Naive thymus-derived CD8-positive, alpha-beta T cell (primary cell): ENCODE results near the gene TREM1. TPM values are rescaled to one million over a fixed set of nuclear protein-coding genes. Genes with fewer than 3 reads are reported as not detected.
"Not testable (repeated sequence)": the region's sequence is repeated elsewhere in the genome, so short reads cannot be mapped to it uniquely, and the experiment has no call there.

Experiments
- ATAC-seq, 2 donors: fragments of 150-1000 bp; cut with Tn5 transposase in 1 of 2; sonication (Bioruptor Pico), chemical (Tn5 transposase) in 1 of 2; 1 replicate in 1 of 2; 2 replicates in 1 of 2; pipeline ENCODE4 v1.10.0; 2021; ENCODE audit warnings: mild to moderate bottlenecking in 2 of 2, moderate library complexity in 2 of 2
- POLR2A ChIA-PET: fragments of 350-600 bp; sonication (Branson Sonifier 250); formaldehyde crosslinking; loops from one replicate; lab custom pipeline; 2021; ENCODE audit warnings: antibody characterized with exemption; lab: Charles Lee
- DNase-seq, 10 donors: peaks; one replicate each; pipeline versions ENCODE4 v3.0.0 to v3.0.0-alpha.2; 2020 to 2022
- H3K27ac Mint-ChIP-seq, 10 donors: one replicate each; pipeline ENCODE4 v1.8.0; 2020 to 2022; ENCODE audit warnings: mild to moderate bottlenecking in 10 of 10, mixed read lengths in 10 of 10, moderate library complexity in 4 of 10, inconsistent platforms in 1 of 10
- H3K27me3 Mint-ChIP-seq, 5 donors: one replicate each; pipeline ENCODE4 v1.8.0; 2021 to 2022; ENCODE audit warnings: mixed read lengths in 5 of 5
- H3K36me3 Mint-ChIP-seq, 3 donors: one replicate each; pipeline ENCODE4 v1.8.0; 2020 to 2022; ENCODE audit warnings: mixed read lengths in 3 of 3, mild to moderate bottlenecking in 2 of 3, inconsistent platforms in 1 of 3
- H3K4me1 Mint-ChIP-seq, 4 donors: one replicate each; pipeline ENCODE4 v1.8.0; 2021 to 2022; ENCODE audit warnings: mixed read lengths in 4 of 4
- H3K4me3 Mint-ChIP-seq, 10 donors: one replicate each; pipeline ENCODE4 v1.8.0; 2020 to 2022; ENCODE audit warnings: mild to moderate bottlenecking in 10 of 10, mixed read lengths in 10 of 10, moderate library complexity in 6 of 10, inconsistent platforms in 1 of 10
- H3K9me3 Mint-ChIP-seq, 9 donors: one replicate each; pipeline ENCODE4 v1.8.0; 2020 to 2022; ENCODE audit warnings: mixed read lengths in 9 of 9, mild to moderate bottlenecking in 3 of 9, inconsistent platforms in 1 of 9, moderate library complexity in 1 of 9
- polyA plus RNA-seq, 3 donors: library from polyadenylated mRNA; unstranded; fragments of 300-500 nt; fragmentation: Illumina TruSeq; gene quantifications; one replicate each; pipeline ENCODE4 v1.2.3, GENCODE V29; 2021
- total RNA-seq, 8 experiments: library from RNA in 2 of 8; stranded (reverse) in 2 of 8; gene quantifications; one replicate each; pipeline ENCODE4 v1.2.3 and lab custom pipeline; 2021 to 2026

TREM1 gene
- total and polyA plus RNA-seq, 5 experiments from 2014 or later = 0.36 TPM; not detected in 4

DNA sequence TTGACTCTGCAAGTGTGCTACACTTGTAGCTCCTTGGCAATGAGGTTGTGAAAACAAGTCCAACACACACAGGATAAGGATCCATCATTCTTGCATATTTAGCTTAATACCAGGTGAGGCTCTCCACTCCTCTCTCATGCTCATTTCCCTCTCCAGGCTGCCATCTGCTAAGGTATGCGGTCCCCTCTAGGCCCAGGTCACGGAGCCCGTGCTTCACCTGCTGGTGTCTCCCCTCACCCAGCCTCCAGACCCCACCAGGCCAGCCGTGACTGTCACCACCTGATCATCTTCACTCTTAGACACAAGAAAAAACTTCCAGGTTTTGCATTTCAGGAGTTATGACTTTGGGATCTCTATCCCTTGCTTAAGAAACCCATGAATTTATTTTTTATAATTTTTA is 34.7 kb upstream of the TREM1 start:
- POLR2A ChIA-PET = interaction anchor here (0.9 kb wide), 1 partner anchor 12 kb away, joined by 4 read pairs; no protein-coding TSS in a partner anchor
- DNase-seq (no peak), ATAC-seq (no peak)
- Mint-ChIP-seq H3K4me1 (peaks cover 4 to 21% (median 20%) of the 10 kb centered on the region in 4 donors), H3K36me3 (no peaks in the 10 kb centered on the region), H3K27me3 (peaks cover 0 to 12% (median 2%) of the 10 kb centered on the region in 5 donors), H3K4me3 (no peak overlapping the region), H3K9me3 (no peaks in the 10 kb centered on the region), H3K27ac (no peak overlapping the region)

DNA sequence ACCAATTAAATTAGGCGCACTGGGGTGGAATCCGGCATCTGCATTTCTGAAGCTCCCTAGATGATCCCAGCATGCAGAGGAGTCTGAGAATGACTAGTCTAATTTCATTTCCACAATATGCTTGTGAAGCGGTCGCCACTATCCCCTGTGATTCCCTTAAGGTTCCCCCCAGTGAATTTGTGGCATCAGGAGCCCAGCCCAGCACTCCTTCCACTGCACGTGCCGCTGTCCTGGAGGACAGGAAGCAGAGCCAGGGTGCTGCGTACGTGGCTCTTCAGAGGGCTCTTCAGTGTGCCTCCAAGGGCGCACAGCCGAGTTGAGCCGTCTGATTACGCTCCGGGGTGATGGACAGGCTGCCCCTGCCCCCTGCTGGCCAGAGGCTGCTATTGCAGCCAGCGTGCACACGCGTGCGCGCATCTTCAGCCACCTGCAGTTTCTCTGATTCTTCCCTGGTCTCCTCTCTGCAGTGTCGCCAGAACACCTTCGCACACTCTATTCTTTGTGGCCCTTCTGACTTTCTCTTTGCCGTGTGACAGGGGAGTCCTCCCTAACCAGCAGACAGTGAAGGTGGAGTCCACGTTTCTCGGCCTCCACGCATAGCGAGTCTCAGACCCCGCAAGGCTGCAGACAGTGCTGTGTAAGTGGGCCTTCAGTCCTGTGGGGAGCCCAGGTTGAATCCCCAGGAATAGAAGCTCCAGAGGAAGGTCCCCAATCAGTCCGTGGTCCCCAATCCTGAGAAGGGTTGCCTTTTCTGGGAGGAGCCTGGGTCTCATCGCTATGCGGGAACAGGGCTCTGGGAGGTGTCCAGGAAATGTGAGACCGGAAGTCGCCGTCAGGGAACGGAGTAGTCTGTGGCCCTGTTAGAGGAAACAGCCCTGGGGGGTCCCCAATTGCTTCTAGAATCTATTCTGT is 32.4 kb upstream of the TREM1 start:
- H3K36me3 Mint-ChIP-seq = no peaks in the 10 kb centered on the region
- H3K4me3 Mint-ChIP-seq = peak overlapping the region; percentile 55 to 83 (median 76)
- peaks cover 0 to 19% (median 3%) of the 10 kb centered on the region in 5 donors for H3K27me3 Mint-ChIP-seq
- ATAC-seq (peak; percentile 98), DNase-seq (peak; percentile 70 to 90 (median 82))
- no peaks in the 10 kb centered on the region for H3K9me3 Mint-ChIP-seq
- POLR2A ChIA-PET = interaction anchor here (0.7 to 1.8 kb wide), 4 partner anchors 11 to 246 kb away, joined by 3 to 8 read pairs (median 3); partner anchors contain the start of genes NFYA and OARD1
- peaks cover 4 to 34% (median 20%) of the 10 kb centered on the region in 4 donors for H3K4me1 Mint-ChIP-seq
- H3K27ac Mint-ChIP-seq = peak overlapping the region; percentile 48 to 90 (median 76)

DNA sequence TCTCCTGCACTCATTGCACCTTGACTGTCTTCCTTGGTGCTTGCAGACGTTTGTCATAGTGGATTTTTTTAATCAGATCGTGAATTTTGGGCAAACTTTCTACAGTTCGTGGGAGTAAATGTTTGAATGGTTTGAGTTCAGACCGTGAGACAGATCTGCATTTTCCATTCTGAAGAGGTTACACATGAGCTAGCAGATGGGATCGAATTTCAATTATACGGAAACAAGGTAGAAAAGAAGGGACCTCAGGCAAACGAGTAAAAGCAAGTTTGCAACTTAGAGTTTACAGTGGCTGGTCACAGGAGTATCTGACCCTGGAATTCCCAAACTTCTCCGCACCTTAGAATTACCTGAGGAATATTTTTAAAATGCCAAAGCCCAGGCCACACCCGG is 31.8 kb upstream of the TREM1 start:
- Mint-ChIP-seq H3K4me3 (peak overlapping the region in 6 of 10 donors; percentile 51 to 83 (median 76)), H3K27me3 (peaks cover 2 to 21% (median 3%) of the 10 kb centered on the region in 5 donors), H3K27ac (peak overlapping the region in 3 of 10 donors; percentile 48 to 89 (median 87)), H3K4me1 (peaks cover 4 to 35% (median 20%) of the 10 kb centered on the region in 4 donors), H3K36me3 (no peaks in the 10 kb centered on the region), H3K9me3 (no peaks in the 10 kb centered on the region)
- DNase-seq (no peak), ATAC-seq (no peak)
- POLR2A ChIA-PET = interaction anchor here (0.9 to 1.4 kb wide), 2 partner anchors 11 to 245 kb away, joined by 3 read pairs; partner anchors contain the start of genes NFYA and OARD1

DNA sequence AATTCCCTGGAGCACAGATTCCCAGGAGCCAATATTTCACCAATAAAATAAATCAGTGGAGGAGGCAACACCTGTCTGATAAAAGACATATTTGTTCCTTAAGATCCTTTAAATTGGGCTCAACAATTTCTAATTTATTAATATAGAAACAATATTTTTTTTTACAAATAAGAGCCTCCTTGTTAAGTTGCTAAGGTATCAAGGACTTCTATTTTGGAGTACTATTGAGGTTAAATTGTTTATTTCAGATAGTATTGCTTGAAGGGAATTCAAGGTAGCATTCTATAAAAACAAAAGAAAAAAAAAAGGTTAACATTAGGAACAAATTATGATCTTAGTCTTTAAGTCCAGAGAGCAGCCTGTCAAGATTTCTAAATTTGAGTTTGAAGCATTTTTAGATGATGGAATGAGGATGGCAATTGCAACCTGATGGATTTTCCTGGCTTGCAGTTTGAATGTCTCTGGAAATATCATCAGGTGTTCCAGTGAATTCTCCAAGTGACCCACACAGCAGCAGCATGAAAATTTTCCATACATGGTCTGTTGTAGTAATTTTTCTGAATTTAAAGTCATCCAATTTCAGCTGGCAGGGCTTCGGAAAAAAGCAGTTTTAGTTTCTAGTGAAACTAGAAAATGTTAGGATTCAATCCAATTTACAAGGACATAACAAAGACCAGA is 29.6 kb upstream of the TREM1 start:
- H3K36me3 Mint-ChIP-seq = no peaks in the 10 kb centered on the region
- no peak for ATAC-seq
- peaks cover 4 to 35% (median 20%) of the 10 kb centered on the region in 4 donors for H3K4me1 Mint-ChIP-seq
- no peaks in the 10 kb centered on the region for H3K9me3 Mint-ChIP-seq
- H3K27ac Mint-ChIP-seq = no peak overlapping the region
- DNase-seq = no peak
- no peak overlapping the region for H3K4me3 Mint-ChIP-seq
- POLR2A ChIA-PET = no interaction called here
- peaks cover 3 to 29% (median 15%) of the 10 kb centered on the region in 5 donors for H3K27me3 Mint-ChIP-seq

DNA sequence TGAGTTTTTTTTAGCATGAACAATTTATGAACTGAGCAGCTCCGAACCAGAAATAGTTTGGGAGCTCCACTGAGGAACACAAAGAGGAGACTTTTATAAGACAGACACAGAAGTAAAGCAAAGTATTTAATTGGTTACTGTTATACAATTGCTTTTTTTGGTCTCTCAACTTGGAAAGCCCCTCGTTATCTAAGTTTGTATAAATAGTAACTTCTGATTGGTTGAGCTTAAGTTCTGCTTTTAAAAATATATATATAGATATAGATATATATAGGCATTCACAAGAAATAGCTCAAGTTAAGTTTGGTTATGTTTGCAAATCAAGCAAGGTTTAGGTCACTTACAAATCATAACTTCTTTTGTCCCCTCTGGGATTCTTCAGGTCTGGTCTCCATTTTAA is 28.7 kb upstream of the TREM1 start:
- no peaks in the 10 kb centered on the region for H3K9me3 Mint-ChIP-seq
- POLR2A ChIA-PET = no interaction called here
- H3K27me3 Mint-ChIP-seq = peaks cover 3 to 29% (median 15%) of the 10 kb centered on the region in 5 donors
- DNase-seq (no peak), ATAC-seq (no peak)
- no peak overlapping the region for H3K27ac Mint-ChIP-seq
- H3K36me3 Mint-ChIP-seq = no peaks in the 10 kb centered on the region
- peaks cover 4 to 35% (median 20%) of the 10 kb centered on the region in 4 donors for H3K4me1 Mint-ChIP-seq
- H3K4me3 Mint-ChIP-seq = no peak overlapping the region

DNA sequence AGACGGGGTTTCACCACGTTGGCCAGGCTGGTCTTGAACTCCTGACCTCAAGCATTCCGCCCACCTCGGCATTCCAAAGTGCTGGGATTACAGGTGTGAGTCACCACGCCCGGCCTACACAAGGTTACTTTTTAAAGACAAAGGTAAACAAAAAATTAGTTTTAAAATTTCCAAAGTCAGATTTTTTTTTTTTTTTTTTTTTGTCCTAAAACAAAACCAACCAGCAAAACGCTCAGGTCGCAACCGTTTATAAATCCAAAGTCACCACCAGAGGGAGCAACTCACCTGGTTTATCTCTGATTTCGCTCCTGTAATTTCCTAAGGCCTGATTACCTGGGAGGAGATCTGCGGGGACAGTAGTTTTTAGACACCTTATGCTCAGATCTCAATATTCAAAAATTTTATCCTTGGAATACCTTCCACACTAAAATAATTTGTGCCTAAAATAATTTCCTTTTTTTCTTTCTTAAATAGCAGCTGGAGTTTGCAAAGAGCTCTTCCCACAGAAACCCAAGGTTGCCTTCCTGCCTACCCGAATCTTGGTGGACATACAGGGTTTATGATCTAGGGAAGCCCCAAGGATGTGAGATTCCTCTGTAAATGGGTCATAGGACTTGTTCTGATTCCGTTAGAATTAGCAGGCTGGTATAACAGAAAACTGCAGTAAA is 19.8 kb upstream of the TREM1 start:
- POLR2A ChIA-PET = interaction anchor here (0.7 to 1.2 kb wide), 3 partner anchors 10 to 90 kb away, joined by 3 to 6 read pairs (median 3); no protein-coding TSS in a partner anchor

DNA sequence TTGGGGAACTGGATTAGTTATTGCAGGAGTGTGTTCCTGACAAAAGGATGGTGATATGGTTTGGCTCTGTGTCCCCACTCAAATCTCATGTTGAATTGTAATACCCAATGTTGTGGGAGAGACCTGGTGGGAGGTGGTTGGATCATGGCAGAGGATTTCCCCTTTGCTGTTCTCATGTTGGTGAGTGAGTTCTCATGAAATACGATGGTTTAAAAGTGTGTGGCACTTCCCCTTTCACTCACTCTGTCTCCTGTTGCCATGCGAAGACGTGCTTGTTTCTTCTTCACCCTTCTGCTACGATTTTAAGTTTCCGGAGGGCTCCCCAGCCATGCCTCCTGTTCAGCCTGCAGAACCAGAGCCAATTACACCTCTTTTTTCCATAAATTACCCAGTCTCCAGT is 16.2 kb upstream of the TREM1 start:
- peak overlapping the region in 1 of 10 donors; percentile 20 for H3K27ac Mint-ChIP-seq
- H3K27me3 Mint-ChIP-seq = no peaks in the 10 kb centered on the region
- POLR2A ChIA-PET = no interaction called here
- H3K9me3 Mint-ChIP-seq = peaks cover 0 to 15% (median 0%) of the 10 kb centered on the region in 9 donors
- H3K4me3 Mint-ChIP-seq = no peak overlapping the region
- no peak for ATAC-seq
- H3K4me1 Mint-ChIP-seq = peaks cover 19 to 50% (median 46%) of the 10 kb centered on the region in 4 donors
- H3K36me3 Mint-ChIP-seq = peaks cover 0 to 2% (median 0%) of the 10 kb centered on the region in 3 donors
- no peak for DNase-seq

More for the DNA sequence above, 19.8 kb upstream of the TREM1 start:
- H3K4me1 Mint-ChIP-seq = peaks cover 6 to 23% (median 18%) of the 10 kb centered on the region in 4 donors
- H3K36me3 Mint-ChIP-seq = no peaks in the 10 kb centered on the region
- no peak overlapping the region for H3K4me3 Mint-ChIP-seq
- H3K27me3 Mint-ChIP-seq = peaks cover 0 to 10% (median 0%) of the 10 kb centered on the region in 5 donors
- peaks cover 0 to under 1% (median 0%) of the 10 kb centered on the region in 9 donors for H3K9me3 Mint-ChIP-seq
- DNase-seq (peak in 8 of 10 donors; percentile 23 to 54 (median 44)), ATAC-seq (peak; percentile 40 to 49)
- H3K27ac Mint-ChIP-seq = peak overlapping the region in 2 of 10 donors; percentile 21 to 62

DNA sequence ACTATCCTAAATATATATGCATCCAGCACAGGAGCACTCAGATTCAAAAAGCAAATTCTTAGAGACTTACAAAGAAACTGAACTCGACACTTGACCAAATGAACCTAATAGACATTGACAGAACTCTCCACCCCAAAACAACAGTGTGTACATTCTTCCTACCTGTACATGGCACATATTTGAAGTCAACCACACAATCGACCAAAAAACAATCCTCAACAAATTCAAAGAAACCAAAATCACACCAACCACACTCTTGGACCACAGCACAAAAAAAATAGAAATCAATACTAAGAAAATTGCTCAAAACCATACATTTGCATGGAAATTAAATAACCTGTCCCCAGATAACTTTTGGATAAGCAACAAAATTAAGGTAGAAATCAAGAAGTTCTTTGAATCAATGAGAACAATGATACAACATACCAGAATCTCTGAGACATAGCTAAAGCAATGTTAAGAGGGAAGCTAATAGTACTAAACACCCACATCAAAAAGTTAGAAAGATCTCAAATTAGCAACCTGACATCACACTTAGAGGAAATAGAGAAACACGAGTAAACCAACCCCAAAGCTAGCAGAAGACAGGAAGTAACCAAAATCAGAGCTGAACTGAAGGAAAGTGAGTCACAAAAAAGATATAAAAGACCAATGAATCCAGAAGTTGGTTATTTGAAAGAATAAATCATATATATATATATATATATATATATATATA is 12.5 kb upstream of the TREM1 start:
- Mint-ChIP-seq H3K27ac (peak overlapping the region; percentile 56 to 95 (median 88)), H3K4me1 (peaks cover 18 to 52% (median 47%) of the 10 kb centered on the region in 4 donors), H3K9me3 (peaks cover 0 to 19% (median 1%) of the 10 kb centered on the region in 9 donors), H3K4me3 (peak overlapping the region; percentile 52 to 84 (median 72)), H3K27me3 (no peaks in the 10 kb centered on the region), H3K36me3 (peaks cover 0 to 2% (median 0%) of the 10 kb centered on the region in 3 donors)
- POLR2A ChIA-PET = interaction anchor here (0.7 kb wide), 1 partner anchor 33 kb away, joined by 3 read pairs; no protein-coding TSS in a partner anchor
- ATAC-seq (peak; percentile 97 to 99), DNase-seq (peak in 4 of 10 donors; percentile 35 to 83 (median 69))

DNA sequence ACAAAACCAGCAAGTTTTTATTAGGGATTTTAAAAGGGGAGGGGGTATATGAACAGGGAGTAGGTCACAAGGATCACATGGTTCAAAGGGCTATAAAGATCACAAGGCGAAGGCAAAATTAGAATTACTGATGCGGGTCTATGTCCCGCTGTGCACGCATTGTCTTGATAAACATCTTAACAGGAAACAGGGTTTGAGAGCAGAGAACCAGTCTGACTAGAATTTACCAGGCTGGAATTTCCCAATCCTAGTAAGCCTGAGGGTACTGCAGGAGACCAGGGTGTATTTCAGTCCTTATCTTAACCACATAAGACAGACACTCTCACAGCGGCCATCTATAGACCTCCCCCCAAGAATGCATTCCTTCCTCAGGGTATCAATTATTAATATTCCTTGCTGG is 10.8 kb upstream of the TREM1 start:
- Mint-ChIP-seq H3K9me3 (peaks cover 0 to 19% (median 1%) of the 10 kb centered on the region in 9 donors), H3K4me1 (peaks cover 18 to 57% (median 45%) of the 10 kb centered on the region in 4 donors), H3K27ac (peak overlapping the region in 3 of 10 donors; percentile 13 to 70 (median 49)), H3K4me3 (peak overlapping the region in 2 of 10 donors; percentile 18 to 38)
- not testable (repeated sequence) for H3K27me3 Mint-ChIP-seq, H3K36me3 Mint-ChIP-seq, DNase-seq, ATAC-seq
- POLR2A ChIA-PET = interaction anchor here (1.2 kb wide), 1 partner anchor 9 kb away, joined by 3 read pairs; no protein-coding TSS in a partner anchor

DNA sequence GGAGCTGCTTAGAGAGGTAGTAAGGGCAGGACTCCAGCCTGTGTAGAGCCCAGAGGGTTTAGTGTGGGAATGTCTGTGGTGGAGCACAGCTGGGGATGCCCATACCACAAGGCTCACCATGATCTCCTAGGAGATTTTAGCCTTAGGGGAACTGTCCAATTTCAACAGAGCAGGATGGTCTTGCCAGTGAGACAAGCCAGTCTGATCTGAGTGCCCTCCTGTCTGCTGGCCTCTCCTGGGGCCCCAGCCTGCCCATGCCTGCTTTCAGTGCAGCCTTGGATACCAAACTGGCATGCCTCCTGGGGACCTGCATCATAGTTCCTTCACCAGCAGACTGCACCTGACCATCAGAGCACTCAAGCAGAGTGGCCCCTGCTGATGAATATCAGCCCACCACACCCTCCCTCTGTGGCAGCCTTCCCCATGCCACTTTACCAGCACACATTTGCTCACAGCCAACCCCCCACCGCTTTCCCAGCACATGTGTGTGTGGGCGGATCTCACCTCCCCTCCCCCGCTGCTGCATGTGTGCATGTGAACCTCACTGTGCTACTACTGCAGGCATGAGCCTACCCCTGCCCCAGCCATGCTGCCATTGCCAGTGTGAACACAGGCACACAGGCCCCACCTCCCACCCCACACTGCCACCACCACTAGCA is 7.9 kb upstream of the TREM1 start:
- Mint-ChIP-seq H3K4me3 (no peak overlapping the region), H3K4me1 (peaks cover 14 to 45% (median 33%) of the 10 kb centered on the region in 4 donors), H3K9me3 (peaks cover 0 to 12% (median 0%) of the 10 kb centered on the region in 9 donors), H3K27me3 (no peaks in the 10 kb centered on the region), H3K27ac (no peak overlapping the region), H3K36me3 (no peaks in the 10 kb centered on the region)
- DNase-seq (no peak), ATAC-seq (no peak)
- POLR2A ChIA-PET = no interaction called here

DNA sequence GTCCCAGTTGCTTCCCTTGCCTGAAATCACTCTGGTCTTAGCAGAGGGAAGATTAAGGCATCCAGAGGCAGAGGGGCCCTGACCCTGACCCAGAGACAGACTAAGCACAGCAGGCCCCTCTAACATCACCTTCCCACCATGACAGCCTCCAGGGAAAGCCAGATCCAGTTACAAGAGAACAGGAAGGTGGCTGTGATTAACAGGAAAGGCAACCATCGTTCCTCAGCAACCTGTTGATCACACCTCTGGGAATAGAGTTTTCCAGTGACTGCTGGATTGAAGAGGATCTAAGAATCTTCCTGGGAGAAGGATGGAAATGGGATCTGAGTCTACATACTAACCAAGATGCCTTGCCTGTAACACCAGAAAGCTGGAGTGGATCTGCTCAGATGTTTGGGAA is 5.2 kb upstream of the TREM1 start:
- peak overlapping the region in 1 of 10 donors; percentile 34 for H3K27ac Mint-ChIP-seq

More for the DNA sequence above, 5.2 kb upstream of the TREM1 start:
- Mint-ChIP-seq H3K4me3 (no peak overlapping the region), H3K27me3 (peaks cover 0 to 3% (median 0%) of the 10 kb centered on the region in 5 donors), H3K4me1 (peaks cover 0 to 21% (median 11%) of the 10 kb centered on the region in 4 donors), H3K9me3 (no peaks in the 10 kb centered on the region), H3K36me3 (no peaks in the 10 kb centered on the region)
- DNase-seq (no peak), ATAC-seq (no peak)
- POLR2A ChIA-PET = no interaction called here
